ACC112 (cell line): ENCODE results near the gene EML5.
A peak's percentile ranks its signal among the peaks of the same experiment; 100 is the strongest.

Source experiments
- H2AFZ ChIP-seq: fragments of 200-600 bp; sonication (generic); one replicate; pipeline ENCODE4 v1.6.0; 2017; ENCODE audit warnings: antibody characterized with exemption, low read length; ENCODE audit not compliant: unreplicated experiment
- H3K27ac ChIP-seq: fragments of 200-600 bp; sonication (generic); 2 replicates; pipeline ENCODE4 v1.5.1; 2014; ENCODE audit warnings: low read depth, mild to moderate bottlenecking, antibody characterized with exemption, low read length, moderate library complexity
- H3K27me3 ChIP-seq: fragments of 200-600 bp; sonication (generic); 2 replicates; pipeline ENCODE4 v1.6.1; 2014; ENCODE audit warnings: mild to moderate bottlenecking, antibody characterized with exemption, low read length, moderate library complexity, mixed read lengths; ENCODE audit not compliant: insufficient read depth
- H3K36me3 ChIP-seq: fragments of 200-600 bp; sonication (generic); 2 replicates; pipeline ENCODE4 v1.6.1; 2016; ENCODE audit warnings: mild to moderate bottlenecking, antibody characterized with exemption, low read length, moderate library complexity, mixed read lengths; ENCODE audit not compliant: insufficient read depth
- H3K4me1 ChIP-seq: fragments of 200-600 bp; sonication (generic); one replicate; pipeline ENCODE4 v1.6.1; 2016; ENCODE audit warnings: low read length, mixed read lengths; ENCODE audit not compliant: insufficient read depth, unreplicated experiment, control insufficient read depth
- H3K4me3 ChIP-seq: fragments of 200-600 bp; sonication (generic); 2 replicates; pipeline ENCODE4 v1.5.1; 2014; ENCODE audit warnings: mild to moderate bottlenecking, low read depth, low read length
- H3K79me2 ChIP-seq: fragments of 200-600 bp; sonication (generic); one replicate; pipeline ENCODE4 v1.6.0; 2016; ENCODE audit warnings: low read length; ENCODE audit not compliant: control insufficient read depth, unreplicated experiment, insufficient read depth

The EML5 gene

GRCh38 chr14:88621100-88621499 is 171.7 kb downstream of the EML5 start:
- Histone ChIP-seq H3K36me3 (peaks cover 4% of the 10 kb centered on the region), H3K79me2 (no peaks in the 10 kb centered on the region), H2AFZ (no peak overlapping the region)

GRCh38 chr14:88618476-88618875 is 174.3 kb downstream of the EML5 start:
- Histone ChIP-seq H3K4me1 (peaks cover 15% of the 10 kb centered on the region), H3K4me3 (no peak overlapping the region), H3K79me2 (no peaks in the 10 kb centered on the region), H3K27me3 (no peaks in the 10 kb centered on the region), H3K36me3 (peaks cover 8% of the 10 kb centered on the region), H2AFZ (no peak overlapping the region), H3K27ac (no peak overlapping the region)

More at GRCh38 chr14:88621100-88621499, 171.7 kb downstream of the EML5 start:
- no peak overlapping the region for H3K4me3 ChIP-seq
- no peaks in the 10 kb centered on the region for H3K4me1 ChIP-seq
- H3K27me3 ChIP-seq = no peaks in the 10 kb centered on the region
- H3K27ac ChIP-seq = no peak overlapping the region

GRCh38 chr14:88617479-88617878 is 175.3 kb downstream of the EML5 start:
- no peak overlapping the region for H2AFZ ChIP-seq
- H3K4me1 ChIP-seq = peaks cover 25% of the 10 kb centered on the region
- no peaks in the 10 kb centered on the region for H3K27me3 ChIP-seq
- no peak overlapping the region for H3K27ac ChIP-seq
- H3K36me3 ChIP-seq = peaks cover 14% of the 10 kb centered on the region
- H3K4me3 ChIP-seq = no peak overlapping the region
- no peaks in the 10 kb centered on the region for H3K79me2 ChIP-seq

- H3K4me1 ChIP-seq = peaks cover 32% of the 10 kb centered on the region
- no peak overlapping the region for H3K27ac ChIP-seq
- no peak overlapping the region for H3K4me3 ChIP-seq
- peaks cover 19% of the 10 kb centered on the region for H3K36me3 ChIP-seq
- H3K27me3 ChIP-seq = no peaks in the 10 kb centered on the region
- H2AFZ ChIP-seq = no peak overlapping the region
- no peaks in the 10 kb centered on the region for H3K79me2 ChIP-seq
Measured at GRCh38 chr14:88616697-88617096, 176.1 kb downstream of the EML5 start.

GRCh38 chr14:88614218-88614907 is 178.4 kb downstream of the EML5 start:
- H3K27me3 ChIP-seq = no peaks in the 10 kb centered on the region
- H3K4me3 ChIP-seq = peak overlapping the region; percentile 24; the same call in 1 of the 2 replicates
- no peaks in the 10 kb centered on the region for H3K79me2 ChIP-seq
- peaks cover 37% of the 10 kb centered on the region for H3K36me3 ChIP-seq
- H2AFZ ChIP-seq = no peak overlapping the region
- peaks cover 42% of the 10 kb centered on the region for H3K4me1 ChIP-seq
- peak overlapping the region; percentile 88 for H3K27ac ChIP-seq

GRCh38 chr14:88613552-88614010 is 179.2 kb downstream of the EML5 start:
- peak overlapping the region; percentile 24 for H3K4me3 ChIP-seq
- no peaks in the 10 kb centered on the region for H3K27me3 ChIP-seq
- peaks cover 42% of the 10 kb centered on the region for H3K4me1 ChIP-seq
- no peak overlapping the region for H2AFZ ChIP-seq
- peak overlapping the region; percentile 88 for H3K27ac ChIP-seq
- H3K36me3 ChIP-seq = peaks cover 43% of the 10 kb centered on the region
- no peaks in the 10 kb centered on the region for H3K79me2 ChIP-seq

GRCh38 chr14:88612981-88613380 is 179.8 kb downstream of the EML5 start:
- Histone ChIP-seq H3K36me3 (peaks cover 48% of the 10 kb centered on the region), H3K4me1 (peaks cover 42% of the 10 kb centered on the region), H3K27ac (peak overlapping the region; percentile 88), H2AFZ (no peak overlapping the region), H3K4me3 (peak overlapping the region; percentile 17), H3K79me2 (no peaks in the 10 kb centered on the region), H3K27me3 (no peaks in the 10 kb centered on the region)

- H3K27ac ChIP-seq = peak overlapping the region; percentile 88
- peaks cover 48% of the 10 kb centered on the region for H3K36me3 ChIP-seq
- no peaks in the 10 kb centered on the region for H3K79me2 ChIP-seq
- no peak overlapping the region for H2AFZ ChIP-seq
- no peaks in the 10 kb centered on the region for H3K27me3 ChIP-seq
- peaks cover 42% of the 10 kb centered on the region for H3K4me1 ChIP-seq
- peak overlapping the region; percentile 8; the same call in 1 of the 2 replicates for H3K4me3 ChIP-seq
Measured at GRCh38 chr14:88611878-88612277, 180.9 kb downstream of the EML5 start.

GRCh38 chr14:88607829-88608228 is 184.9 kb downstream of the EML5 start:
- no peak overlapping the region for H3K4me3 ChIP-seq
- peaks cover 20% of the 10 kb centered on the region for H3K4me1 ChIP-seq
- no peaks in the 10 kb centered on the region for H3K27me3 ChIP-seq
- no peak overlapping the region for H3K27ac ChIP-seq
- no peaks in the 10 kb centered on the region for H3K79me2 ChIP-seq
- peaks cover 52% of the 10 kb centered on the region for H3K36me3 ChIP-seq
- no peak overlapping the region for H2AFZ ChIP-seq

GRCh38 chr14:88605594-88605993 is 187.2 kb downstream of the EML5 start:
- Histone ChIP-seq H3K79me2 (no peaks in the 10 kb centered on the region), H3K4me3 (no peak overlapping the region), H2AFZ (no peak overlapping the region), H3K4me1 (no peaks in the 10 kb centered on the region), H3K27me3 (no peaks in the 10 kb centered on the region), H3K36me3 (peaks cover 56% of the 10 kb centered on the region), H3K27ac (no peak overlapping the region)

GRCh38 chr14:88604212-88604611 is 188.5 kb downstream of the EML5 start:
- Histone ChIP-seq H3K4me1 (no peaks in the 10 kb centered on the region), H3K4me3 (no peak overlapping the region), H3K27ac (no peak overlapping the region), H2AFZ (no peak overlapping the region), H3K79me2 (no peaks in the 10 kb centered on the region), H3K36me3 (peaks cover 51% of the 10 kb centered on the region), H3K27me3 (no peaks in the 10 kb centered on the region)
